Liver (tissue), 9 donors: Measurements from ENCODE around the gene GDPD2. TPM values are rescaled to one million over a fixed set of nuclear protein-coding genes. Genes with fewer than 3 reads are reported as not detected.

Source experiments
- DNase-seq: peaks from one replicate; pipeline ENCODE4 v3.0.0-alpha.2; 2017; ENCODE audit warnings: low spot score
- H3K27ac ChIP-seq, 2 donors: one replicate each; pipeline ENCODE4 v1.7.0; 2013; ENCODE audit warnings: inconsistent platforms in 2 of 2, low read length in 2 of 2, control low read depth in 1 of 2, low read depth in 1 of 2, mild to moderate bottlenecking in 1 of 2
- H3K27me3 ChIP-seq, 4 donors: one replicate each; pipeline versions ENCODE4 v1.6.1 to v1.7.0; 2013; ENCODE audit warnings: low read length in 3 of 4, inconsistent platforms in 1 of 4, mild to moderate bottlenecking in 1 of 4, moderate library complexity in 1 of 4; ENCODE audit not compliant: control insufficient read depth in 4 of 4, insufficient read depth in 4 of 4
- H3K36me3 ChIP-seq, 4 donors: one replicate each; pipeline versions ENCODE4 v1.6.1 to v1.7.0; 2013; ENCODE audit warnings: low read length in 3 of 4, mild to moderate bottlenecking in 3 of 4, low read depth in 1 of 4, moderate library complexity in 1 of 4; ENCODE audit not compliant: control insufficient read depth in 4 of 4, insufficient read depth in 3 of 4
- H3K4me1 ChIP-seq, 4 donors: one replicate each; pipeline versions ENCODE4 v1.6.1 to v1.7.0; 2013; ENCODE audit warnings: low read length in 3 of 4, mild to moderate bottlenecking in 3 of 4, moderate library complexity in 1 of 4; ENCODE audit not compliant: control insufficient read depth in 4 of 4, insufficient read depth in 4 of 4
- H3K4me3 ChIP-seq, 3 donors: one replicate each; pipeline versions ENCODE4 v1.6.1 to v1.7.0; 2013; ENCODE audit warnings: low read length in 3 of 3, control low read depth in 1 of 3, low read depth in 1 of 3, mild to moderate bottlenecking in 1 of 3
- H3K9ac ChIP-seq, 2 donors: one replicate each; pipeline ENCODE4 v1.7.0; 2013; ENCODE audit warnings: low read length in 2 of 2, mild to moderate bottlenecking in 2 of 2, moderate library complexity in 2 of 2, control low read depth in 1 of 2, low read depth in 1 of 2
- H3K9me3 ChIP-seq, 4 donors: one replicate each; pipeline versions ENCODE4 v1.6.1 to v1.7.0; 2013; ENCODE audit warnings: low read length in 3 of 4; ENCODE audit not compliant: control insufficient read depth in 4 of 4
- EGR1 ChIP-seq, 2 donors: IDR thresholded peaks; 2 replicates each; pipeline ENCODE4 v1.6.1; 2016 to 2018; ENCODE audit warnings: antibody characterized with exemption in 2 of 2, low read depth in 2 of 2
- FOXA1 ChIP-seq: IDR thresholded peaks from 2 replicates; pipeline ENCODE4 v1.6.1; 2016; ENCODE audit warnings: antibody characterized with exemption
- FOXA2 ChIP-seq: IDR thresholded peaks from 2 replicates; pipeline ENCODE4 v1.6.1; 2016; ENCODE audit warnings: antibody characterized with exemption
- GABPA ChIP-seq, 2 donors: IDR thresholded peaks in 1 of 2; conservative IDR thresholded peaks in 1 of 2; 2 replicates each; pipeline ENCODE4 v1.6.1; 2016; ENCODE audit warnings: antibody characterized with exemption in 2 of 2, mild to moderate bottlenecking in 1 of 2, moderate library complexity in 1 of 2
- HNF4A ChIP-seq, 2 donors: conservative IDR thresholded peaks; 2 replicates each; pipeline ENCODE4 v1.6.1; 2016; ENCODE audit warnings: antibody characterized with exemption in 2 of 2, mild to moderate bottlenecking in 2 of 2
- HNF4G ChIP-seq: IDR thresholded peaks from 2 replicates; pipeline ENCODE4 v1.6.1; 2016; ENCODE audit warnings: antibody characterized with exemption
- JUND ChIP-seq, 2 donors: IDR thresholded peaks; 2 replicates each; pipeline ENCODE4 v1.6.1; 2016; ENCODE audit warnings: antibody characterized with exemption in 2 of 2
- MAX ChIP-seq: IDR thresholded peaks from 2 replicates; pipeline ENCODE4 v1.6.1; 2016; ENCODE audit warnings: antibody characterized with exemption
- RAD21 ChIP-seq, 2 donors: IDR thresholded peaks; 2 replicates each; pipeline ENCODE4 v1.6.1; 2016; ENCODE audit warnings: antibody characterized with exemption in 2 of 2, mild to moderate bottlenecking in 2 of 2
- RXRA ChIP-seq, 2 donors: IDR thresholded peaks; 2 replicates each; pipeline ENCODE4 v1.6.1; 2017 to 2018; ENCODE audit warnings: antibody characterized with exemption in 2 of 2, mild to moderate bottlenecking in 1 of 2
- SP1 ChIP-seq: IDR thresholded peaks from 2 replicates; pipeline ENCODE4 v1.6.1; 2018; ENCODE audit warnings: antibody characterized with exemption, mild to moderate bottlenecking
- TAF1 ChIP-seq: conservative IDR thresholded peaks from 2 replicates; pipeline ENCODE4 v1.6.1; 2016; ENCODE audit warnings: antibody characterized with exemption, mild to moderate bottlenecking
- YY1 ChIP-seq: IDR thresholded peaks from 2 replicates; pipeline ENCODE4 v1.6.1; 2016; ENCODE audit warnings: antibody characterized with exemption, mild to moderate bottlenecking
- WGBS: extraction: QIAGEN DNeasy Blood & Tissue Kit; methylation state at CpG from one replicate; pipeline ENCODE4 v1.1.7; 2013; 5-methylcytosine and 5-hydroxymethylcytosine counted together
- polyA plus RNA-seq, 2 donors: library from polyadenylated mRNA; stranded (reverse) in 1 of 2; unstranded in 1 of 2; fragments of 200-250 nt in 1 of 2; fragments of >200 nt in 1 of 2; fragmentation: Nextera tagmentation in 1 of 2; extraction: Ambion mirVana in 1 of 2; gene quantifications; one replicate each; pipeline versions ENCODE4 v1.2.1 to v1.2.3, GENCODE V29; 2013 to 2015
- total RNA-seq, 2 donors: library from RNA; depleted of rRNA; stranded (reverse); fragments of >200 nt; gene quantifications; one replicate each; pipeline ENCODE4 v1.2.3, GENCODE V29; 2014
- TF ChIP-seq, protein P1 (sequence below): IDR thresholded peaks from 2 replicates; pipeline ENCODE4 v1.6.1; 2016; ENCODE audit warnings: antibody characterized with exemption, mild to moderate bottlenecking
- TF ChIP-seq, protein P2 (sequence below): IDR thresholded peaks from 2 replicates; pipeline ENCODE4 v1.6.1; 2016; ENCODE audit warnings: antibody characterized with exemption
- donor health status: healthy.
- donor health status: healthy.
- donor health status: healthy.
- donor health status: healthy.
- donor health status: healthy.

Gene GDPD2
- total and polyA plus RNA-seq, 4 donors: not detected

- WGBS: 97% methylated on average over 2 of the region's 2 CpGs
- no peak overlapping the region for H3K9ac ChIP-seq
Observed at GRCh38 chrX:70402721-70403120, 20.4 kb upstream of the GDPD2 start.

DNA sequence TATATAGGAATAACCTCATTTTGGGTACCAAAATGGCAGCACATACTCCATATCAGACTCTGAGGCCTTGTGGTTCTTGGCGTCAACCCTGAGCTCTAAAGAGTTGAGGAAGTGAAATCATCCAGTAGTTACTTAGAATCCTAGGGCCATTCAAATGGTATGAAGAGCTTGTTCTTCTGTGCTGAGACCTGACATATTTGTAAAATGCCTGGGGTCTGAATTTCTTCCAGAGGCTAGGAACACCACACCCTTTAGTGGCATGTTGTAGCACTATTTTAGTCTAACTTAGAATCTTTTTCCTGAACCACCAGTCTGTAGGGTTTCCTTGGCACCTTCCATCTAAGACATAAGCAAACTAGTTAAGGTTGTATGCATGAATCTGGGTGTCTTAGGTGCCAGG lies 18.1 kb upstream of the GDPD2 start:
- Histone ChIP-seq H3K4me3 (no peak overlapping the region), H3K9me3 (no peaks in the 10 kb centered on the region), H3K9ac (no peak overlapping the region), H3K4me1 (no peaks in the 10 kb centered on the region), H3K27me3 (no peaks in the 10 kb centered on the region), H3K36me3 (no peaks in the 10 kb centered on the region), H3K27ac (no peak overlapping the region)
- TF ChIP-seq MAX: no peak
- TF ChIP-seq SP1: no peak
- TF ChIP-seq, protein P1, sequence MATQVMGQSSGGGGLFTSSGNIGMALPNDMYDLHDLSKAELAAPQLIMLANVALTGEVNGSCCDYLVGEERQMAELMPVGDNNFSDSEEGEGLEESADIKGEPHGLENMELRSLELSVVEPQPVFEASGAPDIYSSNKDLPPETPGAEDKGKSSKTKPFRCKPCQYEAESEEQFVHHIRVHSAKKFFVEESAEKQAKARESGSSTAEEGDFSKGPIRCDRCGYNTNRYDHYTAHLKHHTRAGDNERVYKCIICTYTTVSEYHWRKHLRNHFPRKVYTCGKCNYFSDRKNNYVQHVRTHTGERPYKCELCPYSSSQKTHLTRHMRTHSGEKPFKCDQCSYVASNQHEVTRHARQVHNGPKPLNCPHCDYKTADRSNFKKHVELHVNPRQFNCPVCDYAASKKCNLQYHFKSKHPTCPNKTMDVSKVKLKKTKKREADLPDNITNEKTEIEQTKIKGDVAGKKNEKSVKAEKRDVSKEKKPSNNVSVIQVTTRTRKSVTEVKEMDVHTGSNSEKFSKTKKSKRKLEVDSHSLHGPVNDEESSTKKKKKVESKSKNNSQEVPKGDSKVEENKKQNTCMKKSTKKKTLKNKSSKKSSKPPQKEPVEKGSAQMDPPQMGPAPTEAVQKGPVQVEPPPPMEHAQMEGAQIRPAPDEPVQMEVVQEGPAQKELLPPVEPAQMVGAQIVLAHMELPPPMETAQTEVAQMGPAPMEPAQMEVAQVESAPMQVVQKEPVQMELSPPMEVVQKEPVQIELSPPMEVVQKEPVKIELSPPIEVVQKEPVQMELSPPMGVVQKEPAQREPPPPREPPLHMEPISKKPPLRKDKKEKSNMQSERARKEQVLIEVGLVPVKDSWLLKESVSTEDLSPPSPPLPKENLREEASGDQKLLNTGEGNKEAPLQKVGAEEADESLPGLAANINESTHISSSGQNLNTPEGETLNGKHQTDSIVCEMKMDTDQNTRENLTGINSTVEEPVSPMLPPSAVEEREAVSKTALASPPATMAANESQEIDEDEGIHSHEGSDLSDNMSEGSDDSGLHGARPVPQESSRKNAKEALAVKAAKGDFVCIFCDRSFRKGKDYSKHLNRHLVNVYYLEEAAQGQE: no peak
- TF ChIP-seq HNF4G: no peak
- no peak for TF ChIP-seq HNF4A (conservative IDR thresholded peaks at IDR 0.05)
- no peak for TF ChIP-seq RXRA (IDR thresholded peaks at IDR 0.05)
- no peak for TF ChIP-seq TAF1
- DNase-seq: no peak
- WGBS: 95% methylated on average over 1 of the region's 1 CpG

More at GRCh38 chrX:70402721-70403120, 20.4 kb upstream of the GDPD2 start:
- DNase-seq: no peak
- no peak overlapping the region for H3K27ac ChIP-seq
- H3K4me3 ChIP-seq: no peak overlapping the region
- no peak for TF ChIP-seq FOXA2
- no peak for TF ChIP-seq FOXA1
- no peaks in the 10 kb centered on the region for H3K4me1 ChIP-seq
- H3K36me3 ChIP-seq: no peaks in the 10 kb centered on the region
- H3K9me3 ChIP-seq: no peaks in the 10 kb centered on the region
- H3K27me3 ChIP-seq: no peaks in the 10 kb centered on the region

DNA sequence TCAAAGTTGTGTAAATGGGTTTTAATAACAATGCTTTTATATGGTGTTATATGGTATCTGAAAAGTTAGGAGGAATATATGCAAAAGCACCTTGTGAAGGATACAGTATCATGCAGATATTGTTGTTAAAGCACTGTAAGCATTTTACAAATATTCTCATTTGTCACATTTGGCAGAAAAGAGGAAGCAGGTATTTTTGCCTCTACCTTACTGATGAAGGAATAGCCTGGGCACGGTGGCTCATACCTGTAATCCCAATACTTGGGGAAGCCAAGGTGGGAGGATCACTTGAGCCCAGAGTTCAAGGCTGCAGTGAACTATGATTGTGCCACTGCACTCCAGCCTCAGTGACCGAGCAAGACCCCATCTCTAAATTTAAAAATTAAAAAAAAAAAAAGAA lies 12.2 kb upstream of the GDPD2 start:
- Histone ChIP-seq H3K36me3 (no peaks in the 10 kb centered on the region), H3K4me3 (no peak overlapping the region), H3K27me3 (no peaks in the 10 kb centered on the region), H3K9me3 (no peaks in the 10 kb centered on the region), H3K4me1 (no peaks in the 10 kb centered on the region), H3K9ac (no peak overlapping the region), H3K27ac (no peak overlapping the region)
- no peak for DNase-seq
- no peak for TF ChIP-seq HNF4A (conservative IDR thresholded peaks at IDR 0.05)
- no peak for TF ChIP-seq JUND (IDR thresholded peaks at IDR 0.05)
- TF ChIP-seq GABPA (IDR thresholded peaks at IDR 0.05 in 1 of 2, conservative IDR thresholded peaks at IDR 0.05 in 1 of 2): no peak
- no peak for TF ChIP-seq RXRA (IDR thresholded peaks at IDR 0.05)
- no peak for TF ChIP-seq MAX
- TF ChIP-seq EGR1 (IDR thresholded peaks at IDR 0.05; ENCODE audit: low read depth in 2 of 2): no peak
- no peak for TF ChIP-seq TAF1
- TF ChIP-seq, protein P2, sequence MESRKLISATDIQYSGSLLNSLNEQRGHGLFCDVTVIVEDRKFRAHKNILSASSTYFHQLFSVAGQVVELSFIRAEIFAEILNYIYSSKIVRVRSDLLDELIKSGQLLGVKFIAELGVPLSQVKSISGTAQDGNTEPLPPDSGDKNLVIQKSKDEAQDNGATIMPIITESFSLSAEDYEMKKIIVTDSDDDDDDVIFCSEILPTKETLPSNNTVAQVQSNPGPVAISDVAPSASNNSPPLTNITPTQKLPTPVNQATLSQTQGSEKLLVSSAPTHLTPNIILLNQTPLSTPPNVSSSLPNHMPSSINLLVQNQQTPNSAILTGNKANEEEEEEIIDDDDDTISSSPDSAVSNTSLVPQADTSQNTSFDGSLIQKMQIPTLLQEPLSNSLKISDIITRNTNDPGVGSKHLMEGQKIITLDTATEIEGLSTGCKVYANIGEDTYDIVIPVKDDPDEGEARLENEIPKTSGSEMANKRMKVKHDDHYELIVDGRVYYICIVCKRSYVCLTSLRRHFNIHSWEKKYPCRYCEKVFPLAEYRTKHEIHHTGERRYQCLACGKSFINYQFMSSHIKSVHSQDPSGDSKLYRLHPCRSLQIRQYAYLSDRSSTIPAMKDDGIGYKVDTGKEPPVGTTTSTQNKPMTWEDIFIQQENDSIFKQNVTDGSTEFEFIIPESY: no peak
- no peak for TF ChIP-seq HNF4G
- TF ChIP-seq RAD21 (IDR thresholded peaks at IDR 0.05): no peak
- no peak for TF ChIP-seq YY1
- WGBS: 99% methylated on average over 2 of the region's 2 CpGs
